B cell (primary cell): ENCODE data around the gene LENEP. TPM values are rescaled to one million over a fixed set of nuclear protein-coding genes. Genes with fewer than 3 reads are reported as not detected.

ENCODE experiments used
- ATAC-seq: fragments of 200-7000 bp; cut with Tn5 transposase; one replicate; pipeline ENCODE4 v1.10.0; 2021; ENCODE audit warnings: low read depth, mild to moderate bottlenecking, moderate number of reproducible peaks, moderate library complexity
- CTCF ChIA-PET: fragments of 350-600 bp; sonication (Branson Sonifier 250); formaldehyde crosslinking; loops from one replicate; lab custom pipeline; 2021; ENCODE audit warnings: antibody characterized with exemption, inconsistent platforms; lab: Charles Lee
- POLR2A ChIA-PET: fragments of 350-600 bp; sonication (Branson Sonifier 250); formaldehyde crosslinking; loops from one replicate; lab custom pipeline; 2021; ENCODE audit warnings: antibody characterized with exemption; lab: Charles Lee
- DNase-seq: peaks from one replicate; pipeline ENCODE4 v3.0.0; 2013
- H2AFZ ChIP-seq: 2 replicates; pipeline ENCODE4 v1.6.1; 2012; ENCODE audit warnings: mild to moderate bottlenecking, low read depth, low read length; ENCODE audit not compliant: insufficient read depth, poor library complexity, severe bottlenecking
- H3K27ac ChIP-seq, 2 donors: 1 replicate in 1 of 2; 2 replicates in 1 of 2; pipeline ENCODE4 v1.5.1; 2012 to 2013; ENCODE audit warnings: low read length in 2 of 2, mild to moderate bottlenecking in 2 of 2, moderate library complexity in 1 of 2
- H3K27me3 ChIP-seq, 4 experiments: fragments of 200-600 bp in 1 of 4; sonication (generic) in 1 of 4; replicated peaks in 1 of 4; 1 replicate in 2 of 4; 2 replicates in 2 of 4; pipeline versions ENCODE4 v1.6.1 to v1.7.0; 2013 to 2016; ENCODE audit warnings: low read length in 3 of 4, mild to moderate bottlenecking in 2 of 4, mixed read lengths in 1 of 4, moderate library complexity in 1 of 4; ENCODE audit not compliant: insufficient read depth in 4 of 4, control insufficient read depth in 3 of 4; ENCODE audit errors: control extremely low read depth in 1 of 4
- H3K36me3 ChIP-seq, 2 experiments: replicated peaks in 1 of 2; 1 replicate in 1 of 2; 2 replicates in 1 of 2; pipeline versions ENCODE4 v1.6.1 to v1.7.1; 2013; ENCODE audit warnings: low read length in 1 of 2; ENCODE audit not compliant: insufficient read depth in 2 of 2, control insufficient read depth in 1 of 2; ENCODE audit errors: control extremely low read depth in 1 of 2, extremely low read depth in 1 of 2
- H3K4me1 ChIP-seq, 2 donors: fragments of 200-600 bp in 1 of 2; sonication (generic) in 1 of 2; 1 replicate in 1 of 2; 2 replicates in 1 of 2; pipeline versions ENCODE4 v1.5.1 to v1.6.1; 2013 to 2017; ENCODE audit warnings: low read length in 2 of 2; ENCODE audit not compliant: control insufficient read depth in 2 of 2, insufficient read depth in 2 of 2
- H3K4me2 ChIP-seq: replicated peaks from 2 replicates; pipeline ENCODE3; 2012; ENCODE audit warnings: mild to moderate bottlenecking, low read depth, low read length; ENCODE audit not compliant: poor library complexity, severe bottlenecking
- H3K4me3 ChIP-seq, 5 experiments: fragments of 200-600 bp in 1 of 5; sonication (generic) in 1 of 5; 1 replicate in 3 of 5; 2 replicates in 2 of 5; pipeline versions ENCODE4 v1.5.1 to v1.7.0; 2011 to 2016; ENCODE audit warnings: low read length in 4 of 5, mild to moderate bottlenecking in 4 of 5, low read depth in 2 of 5, control low read depth in 1 of 5, moderate library complexity in 1 of 5; ENCODE audit not compliant: insufficient read depth in 1 of 5; ENCODE audit errors: control extremely low read depth in 1 of 5, extremely low read depth in 1 of 5
- H3K79me2 ChIP-seq: fragments of 200-600 bp; sonication (generic); one replicate; pipeline ENCODE4 v1.6.0; 2016; ENCODE audit warnings: low read length; ENCODE audit not compliant: control insufficient read depth, insufficient read depth
- H3K9ac ChIP-seq: fragments of 200-600 bp; sonication (generic); 2 replicates; pipeline ENCODE4 v1.6.1; 2017; ENCODE audit warnings: mild to moderate bottlenecking, low read length, moderate library complexity
- H3K9me3 ChIP-seq, 3 donors: one replicate each; pipeline versions ENCODE4 v1.6.1 to v1.7.1; 2013; ENCODE audit warnings: low read length in 2 of 3; ENCODE audit not compliant: control insufficient read depth in 2 of 3, insufficient read depth in 1 of 3; ENCODE audit errors: control extremely low read depth in 1 of 3
- H4K20me1 ChIP-seq: 2 replicates; pipeline ENCODE4 v1.6.0; 2012; ENCODE audit warnings: mild to moderate bottlenecking, low read length; ENCODE audit not compliant: insufficient read depth, control insufficient read depth, poor library complexity, severe bottlenecking
- H3K27ac Mint-ChIP-seq: one replicate; pipeline ENCODE4 v1.8.0; 2021; ENCODE audit warnings: mixed read lengths
- H3K27me3 Mint-ChIP-seq: one replicate; pipeline ENCODE4 v1.8.0; 2021; ENCODE audit warnings: mixed read lengths
- H3K4me1 Mint-ChIP-seq: one replicate; pipeline ENCODE4 v1.8.0; 2021; ENCODE audit warnings: mixed read lengths
- H3K4me3 Mint-ChIP-seq: one replicate; pipeline ENCODE4 v1.8.0; 2021; ENCODE audit warnings: mixed read lengths
- H3K9me3 Mint-ChIP-seq: one replicate; pipeline ENCODE4 v1.8.0; 2022; ENCODE audit warnings: mixed read lengths; ENCODE audit not compliant: insufficient read depth
- EZH2 ChIP-seq: IDR thresholded peaks from 2 replicates; pipeline ENCODE4 v1.6.1; 2012; ENCODE audit warnings: borderline replicate concordance, low read depth, mild to moderate bottlenecking, moderate library complexity, low read length; ENCODE audit not compliant: insufficient read depth, poor library complexity, severe bottlenecking
- WGBS: methylation state at CpG from one replicate; pipeline ENCODE4 v1.1.5; 2013; ENCODE audit warnings: missing lambda C conversion rate; ENCODE audit not compliant: insufficient coverage; 5-methylcytosine and 5-hydroxymethylcytosine counted together
- intact Hi-C: fragments of 100-400 bp; cut with micrococcal nuclease; formaldehyde crosslinking; loops from one replicate; pipeline ENCODE4 v1.10.0; 2022
- polyA plus RNA-seq: library from polyadenylated mRNA; depleted of rRNA; stranded (reverse); fragments of >200 nt; gene quantifications from 2 replicates; pipeline ENCODE4 v1.2.3, GENCODE V29; 2012
- total RNA-seq, 2 donors: library from RNA; stranded (reverse); fragments of 120-200 nt in 1 of 2; gene quantifications; 1 replicate in 1 of 2; 2 replicates in 1 of 2; pipeline versions ENCODE4 v1.2.3 to v1.2.4, GENCODE V29; 2013 to 2022
- TF ChIP-seq, protein P1 (sequence below): fragments of 200-600 bp; IDR thresholded peaks from one replicate; pipeline ENCODE4 v1.8.0; 2022; ENCODE audit warnings: antibody characterized with exemption, mild to moderate bottlenecking

LENEP gene
- total and polyA plus RNA-seq, 2 donors (not counting 1 experiment from before 2014, with no cell fraction given): 2.0 TPM; not detected in 1

DNA sequence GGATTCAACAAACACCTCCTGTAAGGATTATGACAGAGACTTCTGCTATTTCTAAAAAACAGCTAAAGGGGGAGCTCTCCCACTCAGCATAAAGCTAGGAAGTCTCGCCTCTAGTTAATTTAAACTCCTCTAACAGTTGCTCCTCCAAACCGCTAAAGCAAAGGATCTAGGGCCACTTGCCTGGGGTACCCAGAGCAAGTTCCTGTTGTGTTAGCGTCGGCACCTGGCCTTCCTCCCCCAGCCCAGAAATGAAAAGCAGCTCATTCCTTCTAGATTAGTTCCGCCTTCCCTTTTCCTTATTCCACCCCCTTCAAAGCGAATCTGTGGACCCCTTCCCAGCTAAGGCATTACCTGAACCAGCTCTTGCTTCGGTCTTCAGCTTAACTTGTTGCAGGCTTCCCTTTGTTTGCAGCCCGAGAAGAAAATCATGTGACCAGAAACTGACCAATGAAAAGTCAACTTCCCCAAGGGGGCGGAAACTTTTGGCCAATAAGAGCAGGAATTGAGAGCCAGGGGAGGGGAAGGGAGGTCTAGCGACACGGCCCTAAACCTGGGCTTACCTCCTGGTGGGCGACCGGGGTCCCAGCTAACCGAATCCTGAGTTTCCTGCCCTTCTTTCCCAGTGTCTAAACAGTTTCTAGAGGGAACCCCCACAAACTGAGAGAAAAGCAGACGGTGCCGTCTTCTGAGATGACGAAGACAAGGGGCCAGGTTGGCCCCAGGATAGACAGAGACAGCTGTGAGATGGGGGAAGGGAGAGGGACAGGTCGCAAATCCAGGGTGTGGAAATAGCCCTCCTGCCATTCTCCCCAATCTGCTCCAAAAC, 37.5 kb upstream of the LENEP start, which contains the start of gene PBXIP1:
PBXIP1 (minus strand) TSS at position 382 of the 826 bp plus-strand sequence. CDS start 2,378 bp downstream, outside the sequence.
- Histone ChIP-seq H3K27me3 (no peaks in the 10 kb centered on the region), H3K36me3 (peaks cover 0 to 34% of the 10 kb centered on the region in 2 experiments), H3K4me3 (peak within 1 kb of the TSS; percentile 71 to 97 (median 83)), H3K4me1 (peaks cover 59 to 68% of the 10 kb centered on the region in 2 donors), H3K79me2 (peaks cover 94% of the 10 kb centered on the region), H2AFZ (peak within 1 kb of the TSS; percentile 63), H3K9ac (peak within 1 kb of the TSS; percentile 97), H3K4me2 (peak within 1 kb of the TSS; percentile 85), H4K20me1 (peaks cover 70% of the 10 kb centered on the region), H3K27ac (peak within 1 kb of the TSS; percentile 99), H3K9me3 (no peaks in the 10 kb centered on the region)
- POLR2A ChIA-PET: interaction anchor here (0.8 to 3.4 kb wide), 9 partner anchors 10 to 62 kb away, joined by 3 to 26 read pairs (median 4); partner anchors contain the start of genes CKS1B, PMVK and SHC1
- Mint-ChIP-seq H3K27ac (peak within 1 kb of the TSS; percentile 96), H3K27me3 (no peaks in the 10 kb centered on the region), H3K4me3 (peak within 1 kb of the TSS; percentile 92), H3K9me3 (no peaks in the 10 kb centered on the region), H3K4me1 (peaks cover 72% of the 10 kb centered on the region)
- DNase-seq: peak; percentile 94
- WGBS: 0% methylated on average over 15 of the region's 18 CpGs
- intact Hi-C loops: loop anchor here (1.0 to 5.0 kb wide), 7 partner anchors 12 to 349 kb away; partner anchors contain the start of genes ADAR, CKS1B and EFNA4
- TF ChIP-seq, protein P1, sequence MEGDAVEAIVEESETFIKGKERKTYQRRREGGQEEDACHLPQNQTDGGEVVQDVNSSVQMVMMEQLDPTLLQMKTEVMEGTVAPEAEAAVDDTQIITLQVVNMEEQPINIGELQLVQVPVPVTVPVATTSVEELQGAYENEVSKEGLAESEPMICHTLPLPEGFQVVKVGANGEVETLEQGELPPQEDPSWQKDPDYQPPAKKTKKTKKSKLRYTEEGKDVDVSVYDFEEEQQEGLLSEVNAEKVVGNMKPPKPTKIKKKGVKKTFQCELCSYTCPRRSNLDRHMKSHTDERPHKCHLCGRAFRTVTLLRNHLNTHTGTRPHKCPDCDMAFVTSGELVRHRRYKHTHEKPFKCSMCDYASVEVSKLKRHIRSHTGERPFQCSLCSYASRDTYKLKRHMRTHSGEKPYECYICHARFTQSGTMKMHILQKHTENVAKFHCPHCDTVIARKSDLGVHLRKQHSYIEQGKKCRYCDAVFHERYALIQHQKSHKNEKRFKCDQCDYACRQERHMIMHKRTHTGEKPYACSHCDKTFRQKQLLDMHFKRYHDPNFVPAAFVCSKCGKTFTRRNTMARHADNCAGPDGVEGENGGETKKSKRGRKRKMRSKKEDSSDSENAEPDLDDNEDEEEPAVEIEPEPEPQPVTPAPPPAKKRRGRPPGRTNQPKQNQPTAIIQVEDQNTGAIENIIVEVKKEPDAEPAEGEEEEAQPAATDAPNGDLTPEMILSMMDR: peak; percentile 39
- no peak for TF ChIP-seq EZH2
- peak; percentile 68 for ATAC-seq
- CTCF ChIA-PET: interaction anchor here (0.7 to 6.1 kb wide), 20 partner anchors 11 to 396 kb away, joined by 3 to 46 read pairs (median 8); partner anchors contain the start of genes ADAM15, EFNA4, FLAD1 and PMVK
